Fibroblast of mammary gland (primary cell): Measurements from ENCODE around the gene SEBOX.

Experiments used
- DNase-seq: peaks from one replicate; pipeline ENCODE4 v3.0.0-alpha.2; 2010; ENCODE audit warnings: low read depth
- H3K4me3 ChIP-seq: 2 replicates; pipeline ENCODE4 v1.5.1; 2011; ENCODE audit warnings: low read depth, mild to moderate bottlenecking, low read length, moderate library complexity; ENCODE audit not compliant: control insufficient read depth
- TF ChIP-seq, protein P1 (sequence below): conservative IDR thresholded peaks from 2 replicates; pipeline ENCODE4 v1.5.1; 2011; ENCODE audit warnings: low read depth, low read length, inconsistent platforms; ENCODE audit not compliant: control insufficient read depth, insufficient read depth

Gene SEBOX

DNA sequence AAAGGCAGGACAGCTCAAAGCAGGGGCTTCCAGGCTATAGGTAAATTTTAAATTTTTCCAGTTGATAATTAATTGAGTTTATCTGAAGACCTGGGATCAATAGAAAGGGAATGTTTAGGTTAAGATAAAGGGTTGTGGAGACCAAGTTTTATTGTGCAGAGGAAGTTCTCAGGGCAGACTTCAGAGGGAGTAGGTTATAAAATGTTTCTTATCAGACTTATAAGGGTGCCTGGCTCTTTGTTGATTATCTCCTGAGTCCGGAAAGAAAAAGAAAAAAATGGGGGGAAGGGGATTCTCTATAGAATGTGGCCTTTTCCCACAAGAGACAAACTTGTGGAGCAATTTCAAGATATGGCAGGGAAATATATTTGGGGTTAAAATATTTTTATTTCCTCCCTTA lies 25.1 kb upstream of the SEBOX start:
- TF ChIP-seq, protein P1, sequence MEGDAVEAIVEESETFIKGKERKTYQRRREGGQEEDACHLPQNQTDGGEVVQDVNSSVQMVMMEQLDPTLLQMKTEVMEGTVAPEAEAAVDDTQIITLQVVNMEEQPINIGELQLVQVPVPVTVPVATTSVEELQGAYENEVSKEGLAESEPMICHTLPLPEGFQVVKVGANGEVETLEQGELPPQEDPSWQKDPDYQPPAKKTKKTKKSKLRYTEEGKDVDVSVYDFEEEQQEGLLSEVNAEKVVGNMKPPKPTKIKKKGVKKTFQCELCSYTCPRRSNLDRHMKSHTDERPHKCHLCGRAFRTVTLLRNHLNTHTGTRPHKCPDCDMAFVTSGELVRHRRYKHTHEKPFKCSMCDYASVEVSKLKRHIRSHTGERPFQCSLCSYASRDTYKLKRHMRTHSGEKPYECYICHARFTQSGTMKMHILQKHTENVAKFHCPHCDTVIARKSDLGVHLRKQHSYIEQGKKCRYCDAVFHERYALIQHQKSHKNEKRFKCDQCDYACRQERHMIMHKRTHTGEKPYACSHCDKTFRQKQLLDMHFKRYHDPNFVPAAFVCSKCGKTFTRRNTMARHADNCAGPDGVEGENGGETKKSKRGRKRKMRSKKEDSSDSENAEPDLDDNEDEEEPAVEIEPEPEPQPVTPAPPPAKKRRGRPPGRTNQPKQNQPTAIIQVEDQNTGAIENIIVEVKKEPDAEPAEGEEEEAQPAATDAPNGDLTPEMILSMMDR: no peak
- DNase-seq: no peak
- no peak overlapping the region for H3K4me3 ChIP-seq

- DNase-seq: no peak
- H3K4me3 ChIP-seq: no peak overlapping the region
- TF ChIP-seq, protein P1: no peak
These were observed 23.1 kb upstream of the SEBOX start for GRCh38 chr17:28388106-28388505.

DNA sequence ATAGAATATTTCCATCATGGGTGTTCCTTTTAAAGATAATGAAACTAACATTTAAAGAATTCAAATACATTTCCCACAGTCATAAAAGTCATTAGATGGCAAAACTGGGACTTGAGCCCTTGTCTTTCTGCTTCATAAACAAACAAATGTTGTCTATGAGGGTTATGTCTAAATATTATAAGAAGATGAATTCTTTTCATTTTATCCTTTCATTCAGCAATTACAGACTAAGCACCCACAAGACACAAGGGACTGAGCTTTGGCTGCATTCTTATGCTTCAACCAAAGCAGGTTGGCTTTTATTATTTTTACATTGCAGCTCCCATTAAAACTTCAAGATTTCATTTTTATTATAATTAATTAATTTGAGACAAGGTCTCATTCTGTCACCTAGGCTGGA lies 21.4 kb upstream of the SEBOX start:
- TF ChIP-seq, protein P1: no peak
- no peak overlapping the region for H3K4me3 ChIP-seq
- no peak for DNase-seq

- H3K4me3 ChIP-seq: no peak overlapping the region
- TF ChIP-seq, protein P1: no peak
- no peak for DNase-seq
These were observed 20.4 kb upstream of the SEBOX start for GRCh38 chr17:28385406-28385805.

GRCh38 chr17:28385037-28385400 lies 20.0 kb upstream of the SEBOX start:
- DNase-seq: no peak
- H3K4me3 ChIP-seq: no peak overlapping the region

DNA sequence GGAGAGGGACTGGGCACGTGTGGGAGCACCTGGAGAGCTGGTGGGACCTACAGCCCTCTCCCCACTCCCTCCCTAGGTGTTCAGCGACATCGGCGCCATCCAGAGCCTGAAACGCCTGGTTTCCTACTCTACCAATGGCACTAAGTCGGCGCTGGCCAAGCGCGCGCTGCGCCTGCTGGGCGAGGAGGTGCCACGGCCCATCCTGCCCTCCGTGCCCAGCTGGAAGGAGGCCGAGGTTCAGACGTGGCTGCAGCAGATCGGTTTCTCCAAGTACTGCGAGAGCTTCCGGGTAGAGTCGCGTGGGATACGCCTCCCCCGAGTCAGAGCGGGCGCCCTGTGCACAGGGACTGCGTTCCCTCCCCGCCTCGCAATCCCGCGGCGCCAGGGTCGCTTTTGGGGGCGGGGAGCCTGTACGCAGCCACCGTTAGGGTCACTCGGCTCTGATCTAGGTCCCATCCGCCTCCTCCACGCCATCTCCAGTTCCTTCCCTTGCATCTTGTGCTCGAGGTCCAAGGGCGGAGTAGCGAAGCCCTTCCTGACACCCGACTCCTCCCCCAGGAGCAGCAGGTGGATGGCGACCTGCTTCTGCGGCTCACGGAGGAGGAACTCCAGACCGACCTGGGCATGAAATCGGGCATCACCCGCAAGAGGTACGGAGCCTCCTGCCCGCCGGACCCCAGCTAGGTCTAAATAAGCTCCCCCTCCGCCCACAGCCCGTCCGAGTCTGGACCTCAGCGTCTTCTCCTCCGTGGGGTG lies 19.5 kb upstream of the SEBOX start:
- TF ChIP-seq, protein P1: no peak
- no peak overlapping the region for H3K4me3 ChIP-seq
- DNase-seq: no peak

More at GRCh38 chr17:28385037-28385400, 20.0 kb upstream of the SEBOX start:
- TF ChIP-seq, protein P1: no peak
